HG03520 (cell line): ENCODE measurements around the gene FBXL4.

Experiments used
- ATAC-seq: cut with Tn5 transposase; IDR thresholded peaks from one replicate; pipeline ENCODE4 v1.9.1; 2021; ENCODE audit warnings: mild to moderate bottlenecking, moderate library complexity; ENCODE audit not compliant: unreplicated experiment

The FBXL4 gene

GRCh38 chr6:98840996-98841513 lies 106.7 kb downstream of the FBXL4 start:
- ATAC-seq, result no peak

DNA sequence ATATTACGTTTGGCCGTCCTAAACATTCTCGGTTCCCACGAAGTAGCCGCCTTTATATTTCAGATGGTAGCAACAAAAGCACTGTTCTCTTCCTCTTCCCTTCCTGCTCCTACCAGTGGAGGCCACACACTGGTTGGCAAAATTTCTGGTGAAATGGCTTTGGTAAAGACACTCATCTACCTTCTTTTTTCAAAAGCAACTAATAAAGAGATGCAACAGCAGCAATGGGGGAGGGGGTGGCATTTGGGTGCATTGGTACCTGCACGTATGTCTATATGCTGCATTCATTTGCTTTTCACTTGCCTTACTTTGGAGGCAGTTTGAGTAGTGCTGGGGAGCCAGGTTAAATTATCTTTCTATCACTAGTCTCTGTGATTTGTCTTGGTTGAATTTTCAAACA lies 107.4 kb downstream of the FBXL4 start:
- no peak for ATAC-seq

DNA sequence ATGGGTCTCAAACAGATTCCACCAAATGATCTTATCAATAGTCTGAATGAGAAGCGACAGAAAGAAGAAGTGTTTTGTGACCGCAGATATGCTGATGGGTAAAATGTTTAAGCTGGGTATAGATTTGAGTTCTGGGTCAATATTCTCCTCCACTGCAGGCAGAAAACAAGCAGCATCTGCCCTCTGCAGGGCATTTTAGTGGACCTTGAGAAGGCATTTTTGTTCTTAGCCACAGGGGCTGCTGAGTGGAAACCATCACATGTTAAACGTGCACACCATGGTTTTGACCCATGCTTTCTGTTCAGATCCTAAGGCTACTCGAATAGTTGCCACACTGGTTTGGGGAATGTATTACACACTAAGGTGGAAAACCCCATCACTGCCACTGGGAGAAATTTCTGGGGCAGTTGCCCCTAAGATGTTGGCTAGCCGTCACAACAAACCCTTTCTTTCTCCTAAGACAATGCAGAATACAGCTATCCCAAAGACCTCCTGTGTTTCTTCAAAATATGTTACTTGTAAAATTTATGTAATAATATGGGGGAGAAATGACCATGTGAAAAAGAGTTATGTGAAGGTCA lies 107.9 kb downstream of the FBXL4 start:
- ATAC-seq, result no peak

GRCh38 chr6:98838975-98839374 lies 108.8 kb downstream of the FBXL4 start:
- no peak for ATAC-seq

DNA sequence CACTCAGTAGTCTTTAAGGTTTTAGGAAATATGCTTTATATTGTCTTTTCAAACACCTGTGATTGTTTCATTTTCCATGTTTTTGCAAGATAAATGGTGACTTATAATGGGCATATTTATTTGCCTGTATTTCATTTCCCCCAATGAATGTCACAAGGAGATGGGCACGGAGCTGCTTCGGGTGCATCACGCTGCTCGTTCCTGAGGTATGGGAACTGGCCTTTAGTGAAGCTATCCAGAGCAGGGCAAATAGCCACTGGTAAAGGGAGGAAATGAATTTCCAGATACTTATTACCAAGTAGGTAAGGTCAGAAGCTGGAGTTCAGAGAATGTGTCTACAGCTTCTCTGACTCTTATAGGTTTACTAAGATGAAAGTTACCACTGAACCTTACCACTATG lies 109.7 kb downstream of the FBXL4 start:
- ATAC-seq, result no peak

GRCh38 chr6:98836962-98837944 lies 110.5 kb downstream of the FBXL4 start:
- no peak for ATAC-seq

GRCh38 chr6:98836025-98836961 lies 111.5 kb downstream of the FBXL4 start:
- ATAC-seq, result no peak

DNA sequence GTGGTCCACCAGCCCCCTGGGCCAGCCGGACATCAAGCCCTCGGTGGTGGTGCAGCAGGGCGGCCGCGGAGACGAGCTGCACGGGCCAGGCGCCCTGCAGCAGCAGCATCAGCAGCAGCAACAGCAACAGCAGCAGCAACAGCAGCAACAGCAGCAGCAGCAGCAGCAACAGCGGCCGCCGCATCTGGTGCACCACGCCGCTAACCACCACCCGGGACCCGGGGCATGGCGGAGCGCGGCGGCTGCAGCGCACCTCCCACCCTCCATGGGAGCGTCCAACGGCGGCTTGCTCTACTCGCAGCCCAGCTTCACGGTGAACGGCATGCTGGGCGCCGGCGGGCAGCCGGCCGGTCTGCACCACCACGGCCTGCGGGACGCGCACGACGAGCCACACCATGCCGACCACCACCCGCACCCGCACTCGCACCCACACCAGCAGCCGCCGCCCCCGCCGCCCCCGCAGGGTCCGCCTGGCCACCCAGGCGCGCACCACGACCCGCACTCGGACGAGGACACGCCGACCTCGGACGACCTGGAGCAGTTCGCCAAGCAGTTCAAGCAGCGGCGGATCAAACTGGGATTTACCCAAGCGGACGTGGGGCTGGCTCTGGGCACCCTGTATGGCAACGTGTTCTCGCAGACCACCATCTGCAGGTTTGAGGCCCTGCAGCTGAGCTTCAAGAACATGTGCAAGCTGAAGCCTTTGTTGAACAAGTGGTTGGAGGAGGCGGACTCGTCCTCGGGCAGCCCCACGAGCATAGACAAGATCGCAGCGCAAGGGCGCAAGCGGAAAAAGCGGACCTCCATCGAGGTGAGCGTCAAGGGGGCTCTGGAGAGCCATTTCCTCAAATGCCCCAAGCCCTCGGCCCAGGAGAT lies 112.4 kb downstream of the FBXL4 start:
- no peak for ATAC-seq

- peak; percentile 51 for ATAC-seq
These were observed 113.4 kb downstream of the FBXL4 start, which contains the start of gene POU3F2 for GRCh38 chr6:98834060-98835031. TSS of gene POU3F2 (plus strand) at chr6:98834574. CDS start at chr6:98834874, 300 bp downstream.

GRCh38 chr6:98833307-98834059 lies 114.3 kb downstream of the FBXL4 start:
- no peak for ATAC-seq

DNA sequence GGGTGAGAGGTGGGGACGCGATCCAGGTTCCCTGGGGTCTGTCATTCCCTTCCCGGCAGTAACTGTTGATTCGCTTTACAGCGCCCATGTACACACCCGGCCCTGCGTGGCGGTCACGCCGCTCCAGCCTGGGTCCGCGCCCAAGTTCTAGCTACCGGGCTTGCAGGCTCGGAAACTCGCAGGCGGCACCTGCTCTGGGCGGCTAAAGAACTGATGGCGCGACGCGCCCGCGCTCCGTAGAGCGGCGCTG lies 114.8 kb downstream of the FBXL4 start:
- no peak for ATAC-seq

DNA sequence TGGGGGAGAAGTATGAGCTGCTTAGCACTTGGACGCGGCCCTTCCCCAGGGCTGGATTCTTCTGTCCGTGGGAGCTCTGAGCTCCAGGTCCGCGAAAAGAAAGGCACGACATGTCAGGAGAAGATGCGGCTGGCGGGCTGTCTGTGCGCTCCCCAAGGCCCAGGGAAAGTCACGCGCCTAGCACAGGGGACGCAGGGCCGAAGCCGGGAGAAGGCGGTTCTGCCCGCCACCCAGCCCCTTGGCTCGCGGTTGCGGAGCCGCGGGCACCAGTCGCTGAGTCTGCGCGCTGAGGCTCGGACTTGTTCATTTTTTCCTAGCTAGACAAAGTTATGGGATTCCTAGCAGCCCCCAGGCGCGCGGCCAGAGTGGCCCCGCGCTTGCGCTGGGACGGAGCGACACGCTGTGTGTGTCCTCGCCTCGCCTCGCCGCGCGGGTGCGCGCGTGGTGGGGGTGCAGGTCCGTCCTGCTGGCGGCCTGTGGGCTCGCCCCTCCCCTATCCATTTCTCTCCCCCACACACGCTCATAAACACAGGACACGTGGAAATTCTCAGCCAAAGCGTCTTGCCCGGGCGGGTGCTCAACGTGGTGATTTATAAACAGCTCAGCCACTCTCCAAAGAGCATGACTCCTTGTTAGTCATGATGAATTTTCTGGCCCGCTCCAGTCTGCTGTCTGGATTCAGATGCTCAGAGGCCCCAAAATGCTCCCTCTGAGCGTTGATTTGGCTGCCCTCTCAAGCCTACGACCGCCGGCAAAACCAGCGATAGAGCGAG lies 115.3 kb downstream of the FBXL4 start:
- ATAC-seq, result no peak

DNA sequence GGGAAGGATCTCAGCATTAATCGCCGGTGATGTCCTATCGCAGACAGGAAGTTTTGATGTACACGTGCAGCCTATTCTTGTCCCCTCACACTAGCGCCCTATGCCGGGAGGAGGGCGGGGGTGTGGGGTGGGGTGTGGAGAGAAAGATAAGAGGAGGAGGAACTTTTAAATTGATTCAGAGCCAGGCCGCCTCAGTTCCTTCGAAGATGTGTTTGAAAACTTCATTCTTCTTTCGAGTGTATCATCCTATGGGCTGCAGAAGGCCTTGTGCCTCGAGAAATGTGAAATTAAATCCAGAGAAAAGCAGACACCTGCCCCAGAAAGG lies 115.8 kb downstream of the FBXL4 start:
- ATAC-seq, result no peak

GRCh38 chr6:98831057-98831958 lies 116.4 kb downstream of the FBXL4 start:
- ATAC-seq, result no peak

DNA sequence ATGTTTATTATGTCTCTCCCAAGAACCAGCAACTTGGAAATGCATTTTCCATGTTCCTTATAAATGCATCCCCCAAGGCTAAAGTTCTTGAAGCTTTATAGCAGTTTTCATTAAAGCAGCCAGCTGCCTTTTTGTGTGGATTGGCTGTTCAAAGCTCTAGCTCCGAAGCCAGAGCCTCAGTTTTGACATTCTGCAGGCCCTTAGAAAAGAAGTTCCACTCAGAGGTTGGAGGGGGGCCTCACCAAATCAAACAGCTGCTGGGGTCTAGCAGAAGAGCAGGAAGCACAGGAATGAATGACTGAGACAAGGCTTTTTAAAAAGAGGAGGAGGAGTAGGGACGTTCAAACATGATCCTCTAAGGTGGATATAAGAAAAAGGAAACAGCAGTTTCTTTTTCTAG lies 117.6 kb downstream of the FBXL4 start:
- no peak for ATAC-seq

- ATAC-seq, result no peak
These were observed 118.8 kb downstream of the FBXL4 start for GRCh38 chr6:98828941-98829411.
